IMR-90 (cell line): ENCODE measurements around the gene LYRM4. TPM values are rescaled to one million over a fixed set of nuclear protein-coding genes. Genes with fewer than 3 reads are reported as not detected.

Experiments used
- ATAC-seq: fragments of 200-7000 bp; cut with Tn5 transposase; 2 replicates; pipeline ENCODE4 v1.9.1; 2020; ENCODE audit warnings: low read depth, mild to moderate bottlenecking, moderate library complexity
- BruUV-seq: library from RNA; stranded (reverse); fragments of 400-500 nt; replicated peaks from 2 replicates; lab custom pipeline; 2021; lab: Mats Ljungman, UMichigan
- CTCF ChIA-PET: fragments of 300-600 bp; formaldehyde crosslinking; extraction: SDS; loops from one replicate; lab custom pipeline; 2021; ENCODE audit warnings: antibody characterized with exemption; lab: Yijun Ruan, JAX
- POLR2A ChIA-PET: fragments of 300-600 bp; sonication (Branson Sonifier 250); formaldehyde crosslinking; loops from one replicate; lab custom pipeline; 2022; ENCODE audit warnings: antibody characterized with exemption; ENCODE audit not compliant: unreplicated experiment; lab: Charles Lee
- DNase-seq: peaks from one replicate; pipeline ENCODE4 v3.0.0; 2013
- H2AFZ ChIP-seq: replicated peaks from 2 replicates; pipeline ENCODE3; 2013; ENCODE audit warnings: low read length, mild to moderate bottlenecking; ENCODE audit not compliant: poor library complexity
- H2AK5ac ChIP-seq: 2 replicates; pipeline ENCODE4 v1.6.1; 2013; ENCODE audit warnings: low read depth, low read length, inconsistent platforms
- H2AK9ac ChIP-seq: replicated peaks from 2 replicates; pipeline ENCODE3; 2013; ENCODE audit warnings: mild to moderate bottlenecking, low read depth, low read length, moderate library complexity; ENCODE audit not compliant: poor library complexity
- H2BK120ac ChIP-seq: 2 replicates; pipeline ENCODE4 v1.6.1; 2013; ENCODE audit warnings: low read depth, low read length, inconsistent platforms
- H2BK15ac ChIP-seq: 3 replicates; pipeline ENCODE4 v1.6.1; 2013; ENCODE audit warnings: low read depth, low read length, inconsistent platforms
- H2BK20ac ChIP-seq: 2 replicates; pipeline ENCODE4 v1.6.1; 2013; ENCODE audit warnings: low read depth, mild to moderate bottlenecking, inconsistent platforms, low read length, moderate library complexity
- H2BK5ac ChIP-seq: 2 replicates; pipeline ENCODE4 v1.6.1; 2013; ENCODE audit warnings: mild to moderate bottlenecking, low read depth, low read length, inconsistent platforms; ENCODE audit not compliant: poor library complexity, severe bottlenecking
- H3K14ac ChIP-seq: replicated peaks from 2 replicates; pipeline ENCODE4 v1.6.1; 2013; ENCODE audit warnings: low read depth, low read length, inconsistent platforms
- H3K18ac ChIP-seq: 2 replicates; pipeline ENCODE4 v1.6.1; 2013; ENCODE audit warnings: low read depth, low read length, control low read depth
- H3K23ac ChIP-seq: 2 replicates; pipeline ENCODE4 v1.6.1; 2013; ENCODE audit warnings: low read depth, low read length, inconsistent platforms
- H3K27ac ChIP-seq: 2 replicates; pipeline ENCODE4 v1.5.1; 2013; ENCODE audit warnings: mild to moderate bottlenecking, control low read depth, low read length; ENCODE audit not compliant: insufficient read depth
- H3K27me3 ChIP-seq: 2 replicates; pipeline ENCODE4 v1.6.1; 2013; ENCODE audit warnings: low read length; ENCODE audit not compliant: control insufficient read depth, insufficient read depth
- H3K36me3 ChIP-seq: 2 replicates; pipeline ENCODE4 v1.6.1; 2013; ENCODE audit warnings: low read length, mixed read lengths; ENCODE audit not compliant: control insufficient read depth, insufficient read depth
- H3K4ac ChIP-seq: 2 replicates; pipeline ENCODE4 v1.6.1; 2013; ENCODE audit warnings: low read depth, low read length, inconsistent platforms
- H3K4me1 ChIP-seq: 2 replicates; pipeline ENCODE4 v1.6.1; 2013; ENCODE audit warnings: low read length, mixed read lengths; ENCODE audit not compliant: control insufficient read depth, insufficient read depth
- H3K4me2 ChIP-seq: 2 replicates; pipeline ENCODE4 v1.6.1; 2013; ENCODE audit warnings: low read depth, mild to moderate bottlenecking, control low read depth, low read length, moderate library complexity
- H3K4me3 ChIP-seq: 2 replicates; pipeline ENCODE4 v1.5.1; 2013; ENCODE audit warnings: low read depth, mild to moderate bottlenecking, control low read depth, low read length, moderate library complexity; ENCODE audit not compliant: insufficient read depth
- H3K56ac ChIP-seq: 2 replicates; pipeline ENCODE4 v1.6.1; 2013; ENCODE audit warnings: low read length, inconsistent platforms; ENCODE audit not compliant: insufficient read depth; ENCODE audit errors: extremely low read depth
- H3K79me1 ChIP-seq, 2 experiments: 2 replicates each; pipeline ENCODE4 v1.6.1; 2013; ENCODE audit warnings: low read length in 2 of 2, inconsistent platforms in 1 of 2, low read depth in 1 of 2
- H3K9ac ChIP-seq: 2 replicates; pipeline ENCODE4 v1.6.1; 2013; ENCODE audit warnings: low read depth, low read length, control low read depth
- H3K9me1 ChIP-seq: 2 replicates; pipeline ENCODE4 v1.6.1; 2013; ENCODE audit warnings: low read length, inconsistent platforms; ENCODE audit not compliant: insufficient read depth
- H3K9me3 ChIP-seq: 2 replicates; pipeline ENCODE4 v1.6.1; 2013; ENCODE audit warnings: low read length; ENCODE audit not compliant: control insufficient read depth, insufficient read depth
- H4K20me1 ChIP-seq: 2 replicates; pipeline ENCODE4 v1.6.1; 2013; ENCODE audit warnings: low read length, inconsistent platforms; ENCODE audit not compliant: insufficient read depth
- H4K5ac ChIP-seq: 2 replicates; pipeline ENCODE4 v1.6.1; 2013; ENCODE audit warnings: mild to moderate bottlenecking, low read depth, low read length, control low read depth
- H4K8ac ChIP-seq, 2 experiments: 2 replicates each; pipeline ENCODE4 v1.6.1; 2013; ENCODE audit warnings: low read depth in 2 of 2, low read length in 2 of 2, control low read depth in 1 of 2, inconsistent platforms in 1 of 2
- H4K91ac ChIP-seq: 2 replicates; pipeline ENCODE4 v1.6.1; 2013; ENCODE audit warnings: low read depth, low read length, inconsistent platforms; ENCODE audit not compliant: insufficient read depth
- BHLHE40 ChIP-seq: fragments of 150-350 bp; IDR thresholded peaks from 2 replicates; pipeline ENCODE4 v1.6.1; 2016; ENCODE audit warnings: mild to moderate bottlenecking, low read depth, low read length
- MXI1 ChIP-seq: IDR thresholded peaks from 2 replicates; pipeline ENCODE4 v1.6.1; 2012; ENCODE audit warnings: low read depth, mild to moderate bottlenecking, low read length, moderate library complexity, borderline replicate concordance
- NFE2L2 ChIP-seq: fragments of 150-350 bp; IDR thresholded peaks from 2 replicates; pipeline ENCODE4 v1.6.1; 2016; ENCODE audit warnings: low read depth, mild to moderate bottlenecking, low read length
- WGBS, 2 experiments: methylation state at CpG; one replicate each; pipeline versions ENCODE4 v1.1.5 to v1.1.7; 2013; ENCODE audit warnings: missing lambda C conversion rate in 2 of 2; ENCODE audit not compliant: insufficient read length in 1 of 2; ENCODE audit errors: extremely low coverage in 2 of 2; 5-methylcytosine and 5-hydroxymethylcytosine counted together
- dilution Hi-C: fragments of 300-500 bp; cut with HindIII; formaldehyde crosslinking; loops from one replicate; pipeline ENCODE4 v1.14.3; 2018; ENCODE audit warnings: low sequenced_read_pairs; ENCODE audit not compliant: unreplicated experiment
- in situ Hi-C: fragments of 300-500 bp; cut with MboI; formaldehyde crosslinking; loops from 3 replicates; pipeline ENCODE4 v1.14.3; 2019; ENCODE audit warnings: low sequenced_read_pairs, inconsistent platforms, mixed read lengths
- intact Hi-C: fragments of 100-400 bp; cut with micrococcal nuclease; formaldehyde crosslinking; loops from 2 replicates; pipeline ENCODE4 v1.10.0; 2022
- polyA plus RNA-seq, 3 experiments: library from polyadenylated mRNA; depleted of rRNA; stranded (reverse); fragments of >200 nt; gene quantifications; 2 replicates each; pipeline ENCODE4 v1.2.3, GENCODE V29; 2012; ENCODE audit warnings: low replicate concordance in 1 of 3
- total RNA-seq: library from RNA; depleted of rRNA; stranded (reverse); fragments of >200 nt; gene quantifications from 2 replicates; pipeline ENCODE4 v1.2.3, GENCODE V29; 2012
- TF ChIP-seq, protein P1 (sequence below): fragments of 150-350 bp; IDR thresholded peaks from 2 replicates; pipeline ENCODE4 v1.6.1; 2016; ENCODE audit warnings: low read depth, mild to moderate bottlenecking, low read length, moderate library complexity, borderline replicate concordance

Gene LYRM4
- total and polyA plus RNA-seq, 2 of the 4 experiments (the other 2 are of a cell fraction): 11.5 to 26.6 TPM

DNA sequence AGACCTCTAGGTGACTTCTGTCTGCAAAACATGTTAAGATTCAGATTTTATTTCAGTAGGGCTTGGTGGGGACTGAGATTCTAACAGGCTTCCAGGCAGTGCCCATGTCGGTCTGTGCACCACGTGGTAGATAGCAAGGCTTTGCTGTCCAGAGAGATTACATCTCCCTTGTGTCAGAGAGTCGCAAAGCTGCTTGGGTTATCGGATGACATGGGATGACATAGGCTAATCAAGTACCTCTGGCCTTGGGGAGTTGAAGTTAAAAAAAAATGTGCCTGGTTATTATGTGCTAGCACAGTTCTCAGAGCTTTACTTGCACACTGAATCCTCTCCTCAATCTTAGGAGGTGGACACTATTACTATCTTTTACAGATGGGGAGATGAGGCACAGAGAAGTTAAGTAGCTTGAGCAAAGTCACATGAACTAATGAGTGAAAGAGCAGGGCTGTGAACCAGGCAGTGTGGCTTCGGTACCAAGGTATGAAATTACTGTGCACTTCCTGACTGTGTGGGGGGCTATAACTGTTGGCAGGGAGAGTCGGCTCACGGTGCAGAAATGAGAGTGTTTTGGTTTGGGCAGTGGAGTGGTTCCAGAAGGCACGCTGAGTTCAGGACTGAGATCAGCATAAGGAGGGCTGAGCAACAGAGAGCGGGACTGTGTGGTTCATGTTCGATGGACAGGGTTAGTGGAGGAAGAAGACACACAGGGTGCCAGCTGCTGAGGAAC is 41.6 kb upstream of the LYRM4 start (continued):
- TF ChIP-seq, protein P1, sequence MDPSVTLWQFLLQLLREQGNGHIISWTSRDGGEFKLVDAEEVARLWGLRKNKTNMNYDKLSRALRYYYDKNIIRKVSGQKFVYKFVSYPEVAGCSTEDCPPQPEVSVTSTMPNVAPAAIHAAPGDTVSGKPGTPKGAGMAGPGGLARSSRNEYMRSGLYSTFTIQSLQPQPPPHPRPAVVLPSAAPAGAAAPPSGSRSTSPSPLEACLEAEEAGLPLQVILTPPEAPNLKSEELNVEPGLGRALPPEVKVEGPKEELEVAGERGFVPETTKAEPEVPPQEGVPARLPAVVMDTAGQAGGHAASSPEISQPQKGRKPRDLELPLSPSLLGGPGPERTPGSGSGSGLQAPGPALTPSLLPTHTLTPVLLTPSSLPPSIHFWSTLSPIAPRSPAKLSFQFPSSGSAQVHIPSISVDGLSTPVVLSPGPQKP: no peak

DNA sequence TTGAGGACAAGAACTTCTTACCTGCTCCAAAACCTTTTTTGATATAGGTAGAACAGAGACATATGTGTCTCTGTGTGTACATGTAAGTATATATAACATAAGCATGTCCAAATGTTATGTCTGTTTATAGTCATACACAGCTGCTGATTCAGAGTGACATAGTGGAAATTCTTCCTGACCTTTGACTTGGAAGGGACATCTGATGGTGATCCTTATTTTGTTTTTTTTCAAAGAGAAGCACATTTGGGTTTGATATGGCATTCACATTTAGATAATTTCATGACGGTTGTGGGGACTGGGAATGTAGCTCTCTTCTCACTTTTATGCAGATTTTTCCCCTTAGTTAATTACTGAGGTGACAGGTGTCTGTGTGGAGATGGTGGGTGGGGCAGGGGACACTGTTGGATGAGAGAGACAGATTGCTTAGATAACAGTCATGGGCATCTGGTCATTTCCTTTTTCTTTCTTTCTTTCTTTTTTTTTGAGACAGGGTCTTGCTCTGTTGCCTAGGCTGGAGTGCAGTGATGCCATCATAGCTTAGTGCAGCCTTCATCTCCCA is 39.5 kb upstream of the LYRM4 start:
- H3K36me3 ChIP-seq: no peaks in the 10 kb centered on the region
- no peak overlapping the region for H2AK9ac ChIP-seq
- H3K4me3 ChIP-seq: no peak overlapping the region
- DNase-seq: no peak
- intact Hi-C loops (no loop called here), in situ Hi-C loops (no loop called here), dilution Hi-C loops (no loop called here)
- H3K23ac ChIP-seq: no peak overlapping the region
- no peak overlapping the region for H2BK15ac ChIP-seq
- no TSS peak for BruUV-seq
- peaks cover 16% of the 10 kb centered on the region; the same call in 1 of the 2 replicates for H3K9me1 ChIP-seq
- no peak overlapping the region for H2AK5ac ChIP-seq
- no peak overlapping the region for H2BK120ac ChIP-seq
- no peaks in the 10 kb centered on the region for H3K27me3 ChIP-seq
- H3K4me1 ChIP-seq: peaks cover 2% of the 10 kb centered on the region; the same call in 1 of the 2 replicates
- no peak overlapping the region for H3K14ac ChIP-seq
- no peak overlapping the region for H3K4me2 ChIP-seq
- CTCF ChIA-PET: no interaction called here
- ATAC-seq: no peak
- TF ChIP-seq BHLHE40 (no peak), MXI1 (no peak), NFE2L2 (no peak)
- TF ChIP-seq, protein P1: no peak
- WGBS, 2 experiments: no CpG with 5 or more reads among the region's 1 CpG
- H4K5ac ChIP-seq: no peak overlapping the region
- H3K4ac ChIP-seq: no peak overlapping the region
- POLR2A ChIA-PET: no interaction called here
- H2BK5ac ChIP-seq: no peak overlapping the region
- no peak overlapping the region for H3K27ac ChIP-seq
- no peak overlapping the region for H2BK20ac ChIP-seq
- no peak overlapping the region for H3K56ac ChIP-seq
- H3K18ac ChIP-seq: no peak overlapping the region
- H4K8ac ChIP-seq: no peak overlapping the region
- no peaks in the 10 kb centered on the region for H3K9me3 ChIP-seq
- peaks cover 15 to 37% of the 10 kb centered on the region in 2 experiments for H3K79me1 ChIP-seq
- H3K9ac ChIP-seq: no peak overlapping the region
- H2AFZ ChIP-seq: no peak overlapping the region
- H4K91ac ChIP-seq: no peak overlapping the region
- H4K20me1 ChIP-seq: peaks cover 13% of the 10 kb centered on the region; the same call in 1 of the 2 replicates
